Measurements from ENCODE around the gene HDAC4. TPM values are rescaled to one million over a fixed set of nuclear protein-coding genes. Genes with fewer than 3 reads are reported as not detected.

Gene HDAC4
- total and polyA plus RNA-seq, 2 of the 8 experiments (the other 6 are each of a cell fraction or from before 2014, with no cell fraction given), result 15.4 to 31.5 TPM

DNA sequence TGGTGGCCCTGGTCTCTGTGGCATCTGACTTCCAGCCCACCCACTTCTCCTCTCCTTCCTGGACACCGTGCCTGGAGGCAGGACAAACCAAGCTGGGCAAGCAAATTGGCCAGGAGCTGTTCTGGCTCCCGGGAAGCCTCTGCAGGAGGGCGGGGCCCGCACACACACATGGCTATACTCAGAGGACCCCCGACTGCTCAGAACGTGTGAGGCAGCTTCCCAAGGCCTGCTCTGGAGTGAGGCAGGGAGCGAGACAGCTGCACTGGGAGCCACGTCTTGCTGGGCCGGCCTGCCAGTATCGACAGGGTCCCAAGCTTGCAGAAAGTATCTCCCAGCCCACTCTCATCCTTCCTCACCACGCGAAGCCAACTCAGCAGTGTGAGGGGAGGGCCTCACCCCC is 295.6 kb downstream of the HDAC4 start (continued):
- TF ChIP-seq, protein P1, sequence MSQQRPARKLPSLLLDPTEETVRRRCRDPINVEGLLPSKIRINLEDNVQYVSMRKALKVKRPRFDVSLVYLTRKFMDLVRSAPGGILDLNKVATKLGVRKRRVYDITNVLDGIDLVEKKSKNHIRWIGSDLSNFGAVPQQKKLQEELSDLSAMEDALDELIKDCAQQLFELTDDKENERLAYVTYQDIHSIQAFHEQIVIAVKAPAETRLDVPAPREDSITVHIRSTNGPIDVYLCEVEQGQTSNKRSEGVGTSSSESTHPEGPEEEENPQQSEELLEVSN (IDR thresholded peaks at IDR 0.05), result no peak

Measured in H1 (cell line).